Tongue (tissue), 2 donors: ENCODE measurements around the gene GNA15. TPM values are rescaled to one million over a fixed set of nuclear protein-coding genes. Genes with fewer than 3 reads are reported as not detected.
"Not testable (repeated sequence)": the region's sequence is repeated elsewhere in the genome, so short reads cannot be mapped to it uniquely, and the experiment has no call there.

Experiments
- DNase-seq: peaks from one replicate; pipeline ENCODE4 v3.0.0-alpha.2; 2015
- total RNA-seq: library from RNA; depleted of rRNA; stranded (reverse); fragments of >200 nt; gene quantifications from one replicate; pipeline ENCODE4 v1.2.3, GENCODE V29; 2014

The GNA15 gene
- 6.1 TPM for total RNA-seq

GRCh38 chr19:3135961-3136683 is at the start of gene GNA15:
TSS of gene GNA15 (plus strand) at chr19:3136033. CDS start at chr19:3136451, 418 bp downstream.
- DNase-seq, result no peak

- no peak for DNase-seq
Observed at GRCh38 chr19:3087769-3088168, 48.1 kb upstream of the GNA15 start.

- not testable (repeated sequence) for DNase-seq
Observed at GRCh38 chr19:3089299-3089855, 46.5 kb upstream of the GNA15 start.

- DNase-seq, result peak; percentile 54
Observed at GRCh38 chr19:3094601-3095440, 41.0 kb upstream of the GNA15 start.

- DNase-seq, result no peak
Observed at GRCh38 chr19:3095441-3096191, 40.2 kb upstream of the GNA15 start.

GRCh38 chr19:3096267-3096901 is 39.4 kb upstream of the GNA15 start:
- no peak for DNase-seq

GRCh38 chr19:3096902-3097326 is 38.9 kb upstream of the GNA15 start:
- DNase-seq, result no peak

GRCh38 chr19:3097442-3097871 is 38.4 kb upstream of the GNA15 start:
- no peak for DNase-seq

- no peak for DNase-seq
Observed at GRCh38 chr19:3098141-3098514, 37.7 kb upstream of the GNA15 start.

GRCh38 chr19:3098515-3099346 is 37.1 kb upstream of the GNA15 start:
- no peak for DNase-seq

- DNase-seq, result no peak
Observed at GRCh38 chr19:3099347-3100145, 36.3 kb upstream of the GNA15 start.

- no peak for DNase-seq
Observed at GRCh38 chr19:3100331-3100730, 35.5 kb upstream of the GNA15 start.

- no peak for DNase-seq
Observed at GRCh38 chr19:3100747-3101730, 34.8 kb upstream of the GNA15 start.

GRCh38 chr19:3102239-3103140 is 33.3 kb upstream of the GNA15 start:
- no peak for DNase-seq

- no peak for DNase-seq
Observed at GRCh38 chr19:3104708-3104983, 31.2 kb upstream of the GNA15 start.

GRCh38 chr19:3105641-3106508 is 30.0 kb upstream of the GNA15 start:
- no peak for DNase-seq
